NCI-H2196 treated with DMSO at 0.1 percent for 48 hours (cell line): ENCODE measurements around the gene ANKMY1.
A peak's percentile ranks its signal among the peaks of the same experiment; 100 is the strongest.

Experiments used
- DNase-seq: peaks from one replicate; lab custom pipeline; 2025; ENCODE audit not compliant: unreplicated experiment; lab: John Stamatoyannopoulos, UW

The ANKMY1 gene

DNA sequence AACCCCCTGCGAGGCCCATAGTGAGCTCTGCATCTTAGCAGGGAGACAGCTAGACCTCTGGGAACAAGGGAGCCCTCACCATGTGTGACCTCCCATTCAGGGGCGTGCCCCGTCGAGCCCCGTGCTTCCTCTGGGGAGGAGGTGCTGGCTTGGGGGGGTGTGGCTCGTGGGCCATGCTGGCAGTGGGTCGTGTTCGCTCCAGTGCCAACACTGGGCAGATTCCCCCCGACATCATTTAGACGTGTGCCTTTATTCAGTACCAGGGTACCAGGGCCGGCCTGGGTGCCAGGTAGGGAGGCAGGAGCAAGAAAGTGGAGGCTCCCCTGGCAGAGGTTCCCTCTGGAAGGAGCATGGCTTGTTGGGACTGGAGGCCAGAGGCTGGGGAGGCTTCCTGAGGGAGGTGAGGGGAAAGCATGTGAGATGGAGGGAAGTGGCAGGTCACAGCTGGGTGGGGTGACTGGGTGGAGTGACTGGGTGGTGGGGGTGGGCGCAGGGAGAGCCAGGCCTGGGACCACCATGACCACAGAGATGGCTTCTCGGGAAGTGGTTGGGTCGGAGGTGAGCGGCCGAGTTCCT lies 107.2 kb downstream of the ANKMY1 start:
- no peak for DNase-seq

DNA sequence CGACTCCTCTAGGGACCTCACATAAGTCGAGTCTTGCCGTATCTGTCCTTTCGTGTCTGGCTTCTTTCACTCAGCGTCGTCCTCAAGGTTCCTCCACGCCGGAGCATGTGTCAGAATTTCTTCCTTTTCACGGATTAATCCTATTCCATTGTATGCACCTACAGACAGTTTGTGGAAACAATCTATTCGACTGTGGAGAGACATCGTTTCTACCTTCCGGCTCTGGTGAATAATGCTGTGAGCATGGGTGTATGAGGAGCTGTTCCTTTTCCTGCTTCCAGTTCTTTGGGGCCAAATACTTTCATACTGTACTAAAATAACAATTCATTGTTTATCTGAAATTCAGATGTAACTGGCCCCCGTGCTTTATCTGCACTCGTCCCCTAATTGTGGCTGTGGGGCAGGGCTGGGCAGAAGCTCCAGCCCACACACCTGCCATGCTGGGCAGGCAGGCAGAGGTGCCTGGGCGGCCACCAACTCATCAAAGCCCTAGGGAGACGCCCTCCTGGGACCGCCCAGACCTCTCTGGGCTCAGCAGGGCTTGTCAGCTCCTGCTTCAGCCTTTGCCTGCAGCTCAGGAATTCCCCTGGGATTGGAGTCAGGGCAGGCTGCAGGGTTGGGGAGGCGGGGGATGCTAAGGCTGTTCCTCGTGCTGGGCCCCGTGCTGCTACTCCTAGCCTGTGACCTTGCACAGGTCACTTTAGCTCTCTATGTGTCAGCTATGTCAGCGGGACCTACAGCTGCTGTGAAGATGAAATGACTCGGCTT lies 107.8 kb downstream of the ANKMY1 start:
- DNase-seq = no peak

DNA sequence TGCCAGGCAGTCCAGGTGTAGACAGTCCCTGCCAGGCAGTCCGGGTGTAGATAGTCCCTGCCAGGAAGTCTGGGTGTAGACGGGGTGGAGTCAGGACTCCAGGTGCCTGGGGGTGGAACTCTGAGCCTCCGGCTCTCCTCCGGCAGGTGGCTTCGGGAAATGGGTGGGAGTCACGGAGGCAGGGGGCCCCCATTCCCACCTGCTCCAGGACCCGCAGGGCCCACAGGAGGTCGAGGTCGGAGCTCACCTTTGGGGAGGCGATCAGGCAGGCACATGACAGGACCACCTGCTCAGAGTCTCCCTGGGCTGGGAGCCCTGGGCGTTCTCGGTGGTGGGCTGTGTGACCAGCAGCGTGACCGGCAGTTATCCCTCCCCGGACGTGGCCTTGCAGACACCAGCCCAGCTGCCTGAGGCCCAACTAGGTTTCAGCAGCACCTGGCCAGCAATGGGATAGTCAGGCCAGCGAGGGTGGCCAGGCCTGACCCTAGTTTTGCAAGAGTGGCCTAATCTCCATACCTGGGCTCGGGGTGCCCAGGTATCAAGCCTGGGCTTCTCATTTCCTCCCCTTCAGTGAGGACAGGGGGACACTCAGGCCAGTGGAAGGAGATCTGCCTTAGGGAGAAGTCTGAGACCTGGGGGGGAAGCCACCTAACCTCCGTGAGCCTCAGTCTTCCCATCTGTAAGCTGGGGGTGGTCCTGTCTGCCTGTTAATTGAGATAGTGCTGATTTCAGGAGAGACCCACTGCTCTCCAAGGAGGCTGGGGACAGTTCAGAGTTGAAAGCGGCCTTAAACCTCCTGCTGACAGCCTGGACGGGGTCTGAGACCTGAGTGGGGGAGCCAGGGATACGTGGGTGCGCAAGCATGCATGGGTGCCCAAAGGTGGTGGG lies 109.2 kb downstream of the ANKMY1 start:
- no peak for DNase-seq

DNA sequence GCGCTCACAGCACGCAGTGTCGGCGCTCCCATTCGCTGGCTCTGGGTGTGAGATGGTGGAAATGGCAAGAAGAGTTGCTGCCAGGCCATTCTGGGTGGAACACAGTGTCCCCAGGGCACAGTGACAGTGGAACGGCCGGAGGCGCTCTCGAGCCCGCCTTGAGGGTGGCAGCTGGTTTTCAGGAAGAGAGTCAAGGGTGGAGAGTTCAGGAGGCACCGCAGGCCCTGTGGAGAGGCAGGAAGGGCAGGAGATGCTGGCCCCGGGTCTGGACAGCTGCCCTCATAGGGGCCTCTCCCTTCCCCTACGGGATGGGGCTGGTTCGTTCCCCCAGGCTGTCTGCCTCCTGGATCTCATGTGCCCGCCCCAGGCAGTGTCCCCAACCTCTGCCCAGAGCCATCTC lies 109.9 kb downstream of the ANKMY1 start:
- no peak for DNase-seq

DNA sequence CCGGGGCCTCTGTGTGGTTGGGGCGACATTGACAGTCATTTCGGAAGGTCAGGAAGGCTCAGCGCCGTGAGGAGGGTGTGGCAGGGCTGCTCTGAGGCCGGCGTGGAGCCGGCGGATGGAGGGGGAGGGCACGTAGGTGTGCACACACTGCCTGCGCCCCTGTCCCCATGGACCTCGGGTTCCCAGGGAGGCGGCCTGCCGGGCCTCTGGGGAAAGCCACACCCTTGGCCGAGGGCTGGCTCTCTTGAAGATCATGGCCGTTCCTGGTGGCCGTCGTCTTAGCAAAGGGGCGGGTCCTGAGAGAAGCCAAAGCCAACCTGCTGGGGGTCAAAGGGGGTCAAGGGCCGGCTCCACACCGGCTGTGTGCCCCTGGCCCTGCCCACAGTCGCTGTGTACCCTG lies 110.5 kb downstream of the ANKMY1 start:
- no peak for DNase-seq

DNA sequence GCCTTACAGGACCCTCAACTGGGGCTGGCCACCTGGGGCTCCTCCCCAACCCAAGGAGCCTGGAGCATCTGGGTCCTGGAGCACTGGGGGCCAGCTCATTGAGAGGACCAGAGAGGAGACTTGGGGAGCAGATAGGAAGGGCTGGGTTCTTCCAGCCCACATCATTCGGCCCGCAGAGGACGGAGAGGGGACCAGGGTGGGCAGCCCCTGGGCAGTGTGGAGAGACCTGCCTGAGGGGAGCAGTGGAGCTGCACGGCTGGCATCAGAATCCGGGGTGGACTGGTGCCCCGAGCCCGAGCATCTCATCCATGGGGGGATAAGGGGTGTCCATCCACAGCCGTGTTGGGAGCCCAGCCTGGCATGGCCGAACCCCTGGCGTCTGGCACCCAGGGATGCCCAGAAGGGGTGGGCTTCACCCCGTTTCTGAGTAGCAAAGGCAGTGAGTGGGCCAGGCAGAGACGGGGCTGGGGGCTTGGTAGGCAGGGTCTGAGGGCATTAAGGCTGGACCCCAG lies 111.1 kb downstream of the ANKMY1 start:
- no peak for DNase-seq

DNA sequence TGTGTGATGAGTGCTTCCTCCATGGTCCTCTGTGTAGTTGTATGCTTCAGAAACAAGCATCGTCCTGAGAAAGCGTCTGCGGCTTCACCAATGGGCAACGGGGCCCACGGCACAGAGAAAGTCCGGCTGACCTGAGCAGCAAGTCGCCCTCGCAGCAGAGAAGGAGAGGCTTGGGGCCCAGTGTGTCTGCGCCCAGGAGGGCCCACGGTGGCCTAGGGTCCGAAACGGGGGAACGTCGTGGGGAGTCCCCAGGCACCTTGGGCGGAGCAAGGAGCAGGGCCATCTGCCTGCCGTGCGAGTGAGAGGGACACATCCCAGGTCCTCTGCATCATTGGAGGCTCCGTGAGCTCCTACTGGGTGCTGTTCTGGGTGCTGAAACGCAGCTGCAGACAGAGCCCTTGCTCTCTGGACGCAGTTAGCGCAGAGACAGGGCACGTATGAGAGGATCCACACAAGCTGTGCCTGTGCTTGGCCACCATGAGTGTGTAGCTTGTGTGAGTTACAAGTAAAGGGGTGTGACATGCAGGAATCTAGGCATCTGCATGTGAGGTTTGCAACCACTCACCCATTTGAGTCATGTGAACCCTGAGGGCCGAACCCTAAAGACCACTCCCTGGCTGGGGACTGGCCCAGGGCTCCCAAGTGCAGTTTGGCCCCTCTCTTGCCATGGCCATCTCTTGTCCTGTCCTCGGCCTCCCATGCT lies 111.7 kb downstream of the ANKMY1 start:
- DNase-seq = no peak

DNA sequence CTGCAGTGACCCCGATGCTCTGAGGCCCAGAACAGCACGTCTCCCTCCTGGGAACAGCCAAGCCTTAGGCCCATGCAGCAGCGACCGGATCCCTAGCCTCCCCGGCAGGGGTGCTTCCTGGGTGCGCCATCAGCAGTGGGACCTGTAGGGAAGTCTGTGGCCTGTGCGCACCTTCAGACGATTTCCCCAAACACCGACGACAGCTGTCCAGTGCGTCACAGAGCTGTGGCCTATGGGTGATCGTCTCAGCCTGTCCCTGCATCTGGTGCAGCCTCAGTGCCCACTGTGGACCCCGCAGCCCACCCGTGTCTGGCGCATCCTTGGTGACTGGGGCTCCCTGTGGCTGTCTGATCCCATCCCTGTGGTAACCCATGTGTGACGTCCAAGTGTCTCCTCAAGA lies 113.3 kb downstream of the ANKMY1 start:
- DNase-seq = no peak

DNA sequence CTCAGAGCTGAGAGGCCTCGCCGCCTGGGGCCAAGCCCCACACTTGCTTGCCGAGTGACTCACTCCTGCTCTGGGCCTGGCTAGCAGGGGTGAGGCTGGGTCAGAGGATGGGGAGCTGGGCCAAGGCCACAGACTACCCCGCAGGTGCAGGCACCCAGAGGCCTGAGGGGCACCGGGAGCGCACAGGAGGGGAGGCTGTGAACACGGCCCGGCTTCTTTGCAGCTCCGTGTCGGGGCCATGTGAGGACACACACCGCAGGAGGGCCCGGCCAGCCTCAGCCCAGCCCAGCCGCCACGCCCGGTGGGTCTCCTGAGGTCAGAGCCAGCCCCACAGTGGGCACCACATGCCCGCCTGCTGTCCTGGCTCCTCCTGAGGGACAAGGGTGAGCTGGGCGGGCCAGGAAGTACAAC lies 113.9 kb downstream of the ANKMY1 start:
- DNase-seq = no peak

DNA sequence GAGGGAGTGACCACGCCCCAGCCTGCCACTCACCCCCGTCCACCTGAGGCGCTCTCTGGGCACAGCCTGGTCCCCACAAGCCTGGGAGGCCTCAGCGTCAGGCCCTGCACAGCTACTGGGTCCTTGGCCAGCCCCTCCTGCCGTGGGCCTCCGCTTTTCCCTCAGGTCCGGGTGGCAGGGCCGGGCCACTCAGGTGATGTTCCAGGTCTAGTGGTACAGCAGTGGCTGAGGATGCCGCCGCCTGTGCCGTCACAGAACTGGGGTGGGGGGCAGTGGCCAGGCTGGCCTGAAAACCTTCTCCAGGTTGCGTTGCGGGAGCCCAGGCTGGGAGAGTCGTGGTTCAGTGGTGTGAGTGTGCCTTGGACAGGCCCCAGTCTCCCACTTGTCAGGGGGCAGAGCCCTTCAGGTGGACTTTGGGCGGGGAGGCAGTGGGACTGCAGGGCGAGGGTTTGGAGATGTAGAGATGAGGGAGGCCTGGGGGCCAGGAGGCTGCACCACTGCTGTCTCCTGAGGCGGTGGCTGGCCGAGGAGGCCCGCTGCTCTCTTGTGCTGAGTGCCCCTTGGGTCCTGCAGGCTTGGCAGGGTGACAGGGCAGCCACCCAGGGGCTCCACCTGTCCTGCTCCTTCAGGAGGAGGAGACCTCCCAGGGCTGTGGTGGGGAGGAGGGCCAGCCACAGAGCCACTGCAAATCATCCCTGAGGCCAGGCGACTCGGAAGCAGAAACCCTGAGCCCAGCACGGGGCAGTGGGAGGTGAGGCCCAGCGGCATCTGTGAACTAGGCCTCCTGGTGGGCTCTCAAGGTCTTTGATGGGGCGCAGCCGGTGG lies 114.7 kb downstream of the ANKMY1 start:
- DNase-seq = no peak

DNA sequence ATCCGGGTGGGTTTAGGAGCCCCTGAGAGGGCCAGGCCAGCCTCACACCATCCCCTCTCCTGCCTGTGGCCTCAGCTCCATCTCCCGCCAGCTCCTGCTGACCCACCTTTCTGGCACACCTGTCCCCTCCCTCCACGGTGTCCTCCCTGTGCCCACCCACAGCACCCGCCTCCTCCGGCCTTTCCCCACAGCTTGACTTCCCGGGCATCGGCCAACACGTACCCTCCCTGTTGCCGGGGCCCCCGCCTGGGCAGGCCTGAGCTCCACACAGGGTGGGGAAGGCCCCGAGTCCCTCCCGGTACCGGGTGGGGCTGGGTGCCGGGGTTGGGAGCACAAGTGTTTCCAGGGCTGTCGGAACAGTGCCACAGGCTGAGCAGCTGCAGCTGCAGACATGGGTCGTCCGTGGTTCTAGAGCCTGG lies 115.8 kb downstream of the ANKMY1 start:
- DNase-seq = no peak

DNA sequence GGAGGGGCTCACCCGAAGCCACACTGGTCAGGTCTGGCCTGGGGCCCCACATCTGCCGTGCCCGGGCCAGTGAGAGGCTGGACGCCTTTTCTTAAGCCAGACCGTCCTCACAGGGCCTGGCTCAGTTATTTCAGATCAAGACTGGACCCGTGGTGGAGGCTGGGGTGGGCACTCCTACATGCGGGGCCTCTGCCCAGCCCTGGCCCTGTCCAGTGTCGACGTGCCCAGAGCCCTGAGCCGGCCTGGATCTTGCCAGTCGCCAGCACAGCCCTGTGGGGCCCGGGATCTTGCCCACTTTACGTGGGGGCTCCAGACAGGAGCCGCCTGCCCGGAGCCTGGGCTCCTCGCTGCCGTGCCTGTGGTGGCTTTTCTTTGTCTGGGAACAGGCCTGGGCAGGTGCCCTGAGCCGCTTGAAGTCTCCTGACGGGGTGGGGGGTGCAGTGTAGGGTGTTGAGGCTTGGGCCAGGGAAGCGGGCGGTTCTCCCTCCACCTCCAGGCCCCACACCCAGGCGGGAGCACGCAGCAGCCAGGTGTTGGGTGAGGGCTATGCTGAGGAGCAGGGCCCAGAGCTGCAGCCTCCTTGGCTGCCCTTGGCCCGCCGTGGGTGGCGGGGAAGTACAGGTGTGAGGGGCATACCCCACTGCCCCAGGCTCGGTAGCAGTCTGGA lies 116.3 kb downstream of the ANKMY1 start:
- no peak for DNase-seq

DNA sequence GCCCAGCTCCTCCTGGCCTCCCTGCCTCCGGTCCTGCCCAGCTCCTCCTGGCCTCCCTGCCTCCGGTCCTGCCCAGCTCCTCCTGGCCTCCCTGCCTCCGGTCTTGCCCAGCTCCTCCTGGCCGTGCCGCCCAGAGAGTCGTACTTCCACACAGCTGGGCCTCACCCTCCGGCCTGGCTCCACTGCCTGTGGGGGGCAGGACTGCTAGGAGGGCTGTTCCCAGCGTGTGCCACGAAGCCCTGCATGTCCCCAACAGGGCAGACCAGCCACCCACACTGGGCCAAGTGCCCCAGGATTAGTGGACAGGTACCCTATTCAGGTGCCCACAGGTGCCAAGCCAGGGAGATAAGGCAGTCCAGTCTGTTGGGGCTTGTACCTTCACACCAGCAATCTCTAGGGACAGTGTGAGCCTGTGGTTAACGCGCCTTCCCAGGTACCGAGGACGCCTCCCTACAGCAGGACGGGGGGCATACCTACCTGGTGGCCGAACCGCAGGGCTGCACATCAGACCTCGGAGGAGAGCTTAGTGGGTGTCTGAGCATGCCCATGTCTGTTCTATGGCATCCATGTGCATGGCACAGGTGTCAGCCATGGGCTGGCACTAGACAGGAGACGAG lies 117.0 kb downstream of the ANKMY1 start:
- DNase-seq = no peak

DNA sequence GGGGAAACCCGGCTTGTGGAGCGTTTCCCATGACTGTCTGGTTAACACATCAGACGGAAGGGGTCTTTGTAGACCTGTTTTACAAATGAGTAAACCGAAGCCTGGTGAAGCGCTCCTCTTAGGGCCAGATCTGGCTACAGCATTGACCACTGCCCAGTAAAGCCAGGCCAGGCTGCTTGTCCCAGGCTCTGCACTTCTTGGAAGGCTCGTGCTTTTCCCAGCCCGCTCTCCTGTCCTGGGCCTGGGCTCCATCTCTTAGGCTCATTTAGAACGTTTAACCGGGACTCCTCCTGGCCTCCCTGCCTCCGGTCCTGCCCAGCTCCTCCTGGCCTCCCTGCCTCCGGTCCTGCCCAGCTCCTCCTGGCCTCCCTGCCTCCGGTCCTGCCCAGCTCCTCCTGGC lies 117.5 kb downstream of the ANKMY1 start:
- DNase-seq = no peak

DNA sequence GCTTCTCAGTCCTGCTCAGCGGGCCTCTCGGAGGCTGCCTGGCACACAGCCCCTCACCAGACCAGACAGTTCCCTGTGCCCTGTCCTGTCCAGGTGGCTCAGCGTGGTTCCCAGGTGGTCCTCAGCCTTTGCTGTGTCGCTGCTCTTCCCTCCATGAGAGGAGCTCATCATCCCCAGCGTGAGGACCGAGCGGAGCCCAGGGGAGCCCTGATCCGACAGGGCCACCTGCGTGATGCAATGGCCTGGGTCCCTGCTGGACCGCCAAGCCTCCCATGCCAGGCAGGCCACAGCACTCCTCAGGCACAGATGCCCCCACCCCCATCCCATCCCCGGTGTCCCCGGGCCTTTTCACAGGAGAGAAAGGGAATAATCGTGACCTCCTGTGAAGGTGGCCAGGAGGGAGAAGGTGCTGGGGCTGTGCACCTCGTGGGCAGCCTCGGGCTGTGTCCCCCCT lies 118.1 kb downstream of the ANKMY1 start:
- DNase-seq = no peak

DNA sequence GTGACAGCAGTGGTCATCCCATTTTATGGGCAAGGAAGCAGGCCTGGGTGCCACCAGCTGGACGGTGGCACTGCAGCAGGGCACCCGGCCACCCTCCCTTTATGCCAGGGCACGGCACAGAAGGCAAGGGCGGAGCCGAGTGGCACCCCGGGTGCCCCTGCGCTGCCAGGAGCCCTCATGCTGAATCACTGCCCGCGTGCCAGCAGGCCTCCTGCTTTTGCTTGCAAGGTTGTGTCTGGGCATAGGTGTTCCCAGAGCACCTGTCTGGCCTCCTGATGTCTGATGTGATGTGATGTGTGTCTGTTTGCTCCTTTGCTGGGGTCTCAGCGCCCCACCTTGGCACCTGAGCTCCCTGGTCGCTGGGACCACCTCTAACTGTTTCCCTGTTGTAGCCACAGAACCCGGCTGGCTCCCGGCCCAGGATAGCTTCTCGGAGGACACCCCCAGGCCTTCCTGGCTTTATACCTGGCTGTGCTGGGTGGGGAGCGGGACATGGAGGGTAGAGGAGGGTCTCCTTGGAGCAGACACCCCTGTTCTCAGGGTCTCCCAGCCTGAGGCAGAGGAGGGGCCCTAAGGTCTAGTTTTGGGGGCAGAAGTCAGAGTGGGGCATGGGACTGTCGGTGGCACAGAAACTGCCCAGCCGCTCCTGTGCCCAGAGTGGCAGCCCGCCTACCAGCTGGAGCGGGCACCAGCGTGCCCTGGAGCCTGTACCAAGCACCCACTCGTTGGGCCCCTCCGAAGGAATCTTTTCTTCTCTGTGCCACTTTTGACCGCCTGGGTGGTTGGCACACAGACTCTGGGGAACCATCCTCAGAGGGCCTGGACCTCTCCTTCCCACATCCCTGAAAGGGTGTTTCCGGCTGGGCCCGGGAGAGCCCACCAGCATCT lies 118.7 kb downstream of the ANKMY1 start:
- DNase-seq = no peak

DNA sequence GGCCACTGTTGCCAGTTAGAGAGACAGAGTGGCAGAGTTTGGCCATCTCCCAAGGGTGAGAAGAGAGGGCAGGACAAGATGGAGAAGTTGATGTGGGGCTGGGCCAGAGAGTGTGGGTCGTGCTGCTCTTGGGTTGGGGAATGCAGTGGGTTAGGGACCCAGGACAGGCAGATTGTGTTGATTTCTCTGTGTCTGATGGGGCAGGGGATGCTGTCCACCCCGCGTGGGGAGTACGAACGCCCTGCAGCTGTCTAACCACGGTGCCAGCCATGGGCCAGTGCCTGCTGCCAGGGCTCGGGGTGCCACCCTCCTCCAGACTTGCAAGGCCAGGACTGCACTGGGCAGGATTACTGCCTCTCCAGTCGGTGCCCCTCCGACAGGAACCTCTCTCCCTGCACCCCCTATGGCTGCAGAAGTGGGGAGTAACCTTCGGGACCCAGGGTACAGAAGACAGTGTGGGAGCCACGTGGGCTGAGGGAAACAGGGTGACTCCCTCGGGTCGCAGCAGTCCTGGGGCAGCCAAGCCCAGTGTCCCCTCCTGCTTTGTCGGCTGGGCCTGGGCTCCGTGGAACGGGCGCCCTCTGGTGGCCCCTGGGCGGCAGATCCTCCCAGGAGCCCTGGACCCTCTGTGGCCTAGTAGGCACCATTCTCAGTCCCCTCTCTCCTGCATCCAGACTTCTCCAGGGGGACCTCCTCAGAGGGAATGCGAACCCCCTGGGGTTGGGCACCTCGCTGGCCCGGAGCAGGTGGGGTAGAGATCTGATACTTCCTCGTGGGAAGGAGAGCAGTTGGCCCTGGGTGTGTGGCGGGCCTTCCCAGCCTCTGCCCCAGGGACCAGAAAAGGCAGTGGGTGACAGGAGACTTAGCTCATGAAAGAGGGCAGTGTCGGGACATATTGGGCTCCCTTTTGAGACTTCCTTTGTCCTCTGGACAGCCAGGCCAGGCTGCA lies 119.7 kb downstream of the ANKMY1 start:
- DNase-seq = peak; percentile 39
